CD14-positive monocyte (primary cell): ENCODE results near the gene CCL14. TPM values are rescaled to one million over a fixed set of nuclear protein-coding genes. Genes with fewer than 3 reads are reported as not detected.

ENCODE experiments used
- DNase-seq, 3 donors: peaks; one replicate each; pipeline ENCODE4 v3.0.0-alpha.2; 2011 to 2022
- H2AFZ ChIP-seq: 2 replicates; pipeline ENCODE4 v1.6.0; 2012; ENCODE audit warnings: mild to moderate bottlenecking, low read depth, low read length, inconsistent platforms; ENCODE audit not compliant: insufficient read depth, poor library complexity, severe bottlenecking
- H3K27ac ChIP-seq, 2 donors: 1 replicate in 1 of 2; 2 replicates in 1 of 2; pipeline ENCODE4 v1.5.1; 2012 to 2013; ENCODE audit warnings: low read length in 2 of 2, control low read depth in 1 of 2, inconsistent platforms in 1 of 2, low read depth in 1 of 2, mild to moderate bottlenecking in 1 of 2
- H3K27me3 ChIP-seq, 2 donors: one replicate each; pipeline versions ENCODE4 v1.6.0 to v1.6.1; 2011 to 2013; ENCODE audit warnings: low read length in 2 of 2; ENCODE audit not compliant: control insufficient read depth in 2 of 2, insufficient read depth in 2 of 2
- H3K36me3 ChIP-seq, 2 donors: replicated peaks in 1 of 2; 1 replicate in 1 of 2; 2 replicates in 1 of 2; pipeline versions ENCODE4 v1.5.1 to v1.6.1; 2012 to 2013; ENCODE audit warnings: low read length in 2 of 2, control low read depth in 1 of 2, inconsistent platforms in 1 of 2, mild to moderate bottlenecking in 1 of 2; ENCODE audit not compliant: insufficient read depth in 2 of 2, control insufficient read depth in 1 of 2
- H3K4me1 ChIP-seq, 2 donors: 1 replicate in 1 of 2; 2 replicates in 1 of 2; pipeline versions ENCODE4 v1.5.1 to v1.6.1; 2012 to 2013; ENCODE audit warnings: low read length in 2 of 2, control low read depth in 1 of 2, inconsistent platforms in 1 of 2, mild to moderate bottlenecking in 1 of 2, moderate library complexity in 1 of 2; ENCODE audit not compliant: insufficient read depth in 2 of 2, control insufficient read depth in 1 of 2
- H3K4me2 ChIP-seq: replicated peaks from 2 replicates; pipeline ENCODE3; 2012; ENCODE audit warnings: low read length, moderate library complexity, mild to moderate bottlenecking; ENCODE audit not compliant: poor library complexity, severe bottlenecking; ENCODE audit errors: extremely low read depth
- H3K4me3 ChIP-seq, 3 experiments: fragments of 200-600 bp in 1 of 3; sonication (generic) in 1 of 3; replicated peaks in 1 of 3; 1 replicate in 2 of 3; 2 replicates in 1 of 3; pipeline ENCODE4 v1.5.1; 2011 to 2013; ENCODE audit warnings: low read length in 3 of 3, mild to moderate bottlenecking in 3 of 3, control low read depth in 2 of 3, low read depth in 2 of 3, inconsistent platforms in 1 of 3, moderate library complexity in 1 of 3
- H3K79me2 ChIP-seq: 2 replicates; pipeline ENCODE4 v1.6.0; 2012; ENCODE audit warnings: mild to moderate bottlenecking, control low read depth, inconsistent platforms, low read length, moderate library complexity; ENCODE audit not compliant: insufficient read depth
- H3K9ac ChIP-seq: 2 replicates; pipeline ENCODE4 v1.6.0; 2017; ENCODE audit warnings: low read length, mild to moderate bottlenecking; ENCODE audit not compliant: insufficient read depth, poor library complexity, severe bottlenecking
- H3K9me3 ChIP-seq, 2 donors: replicated peaks in 1 of 2; 1 replicate in 1 of 2; 2 replicates in 1 of 2; pipeline versions ENCODE4 v1.5.1 to v1.6.1; 2012 to 2013; ENCODE audit warnings: low read length in 2 of 2, control low read depth in 1 of 2; ENCODE audit not compliant: control insufficient read depth in 1 of 2, insufficient read depth in 1 of 2
- H4K20me1 ChIP-seq: 2 replicates; pipeline ENCODE4 v1.6.0; 2012; ENCODE audit warnings: mild to moderate bottlenecking, low read length, control low read depth, moderate library complexity; ENCODE audit not compliant: insufficient read depth
- H3K27ac Mint-ChIP-seq, 7 donors: one replicate each; pipeline ENCODE4 v1.8.0; 2020; ENCODE audit warnings: mild to moderate bottlenecking in 7 of 7, mixed read lengths in 7 of 7, moderate library complexity in 6 of 7, inconsistent platforms in 2 of 7
- H3K27me3 Mint-ChIP-seq, 3 donors: one replicate each; pipeline ENCODE4 v1.8.0; 2021 to 2022; ENCODE audit warnings: low read depth in 3 of 3, mild to moderate bottlenecking in 3 of 3, mixed read lengths in 3 of 3, moderate library complexity in 3 of 3, inconsistent platforms in 1 of 3
- H3K36me3 Mint-ChIP-seq, 2 donors: one replicate each; pipeline ENCODE4 v1.8.0; 2020; ENCODE audit warnings: mixed read lengths in 2 of 2, inconsistent platforms in 1 of 2, mild to moderate bottlenecking in 1 of 2
- H3K4me1 Mint-ChIP-seq: one replicate; pipeline ENCODE4 v1.8.0; 2020; ENCODE audit warnings: mild to moderate bottlenecking, mixed read lengths
- H3K4me3 Mint-ChIP-seq, 2 donors: one replicate each; pipeline ENCODE4 v1.8.0; 2020; ENCODE audit warnings: mild to moderate bottlenecking in 2 of 2, mixed read lengths in 2 of 2, moderate library complexity in 1 of 2
- H3K9me3 Mint-ChIP-seq, 7 donors: one replicate each; pipeline ENCODE4 v1.8.0; 2020 to 2022; ENCODE audit warnings: mixed read lengths in 7 of 7, mild to moderate bottlenecking in 6 of 7, moderate library complexity in 6 of 7, inconsistent platforms in 2 of 7
- CTCF ChIP-seq: fragments of 200-600 bp; IDR thresholded peaks from one replicate; pipeline ENCODE4 v1.8.0; 2022; ENCODE audit warnings: antibody characterized with exemption, mild to moderate bottlenecking
- WGBS: methylation state at CpG from one replicate; pipeline ENCODE4 v1.1.5; 2013; ENCODE audit warnings: missing lambda C conversion rate; ENCODE audit not compliant: insufficient coverage; 5-methylcytosine and 5-hydroxymethylcytosine counted together
- intact Hi-C, 2 donors: fragments of 100-400 bp; cut with micrococcal nuclease; formaldehyde crosslinking; loops; one replicate each; pipeline versions ENCODE4 v1.15.0 to v1.15.1; 2023
- polyA plus RNA-seq, 3 donors: library from polyadenylated mRNA; depleted of rRNA in 1 of 3; unstranded in 2 of 3; stranded (reverse) in 1 of 3; fragments of 300-500 nt in 2 of 3; fragments of >200 nt in 1 of 3; fragmentation: Illumina TruSeq in 2 of 3; gene quantifications; 1 replicate in 2 of 3; 2 replicates in 1 of 3; pipeline ENCODE4 v1.2.3, GENCODE V29; 2012 to 2021

The CCL14 gene
- polyA plus RNA-seq, 3 donors: not detected

GRCh38 chr17:35969558-35970380 lies 16.8 kb downstream of the CCL14 start:
- DNase-seq: peak; percentile 56 to 71 (median 70)
- Histone ChIP-seq H3K36me3 (no peaks in the 10 kb centered on the region), H4K20me1 (no peaks in the 10 kb centered on the region), H3K9me3 (no peaks in the 10 kb centered on the region), H2AFZ (no peak overlapping the region), H3K79me2 (no peaks in the 10 kb centered on the region), H3K27ac (no peak overlapping the region), H3K4me3 (no peak overlapping the region), H3K27me3 (no peaks in the 10 kb centered on the region), H3K4me2 (no peak overlapping the region), H3K4me1 (no peaks in the 10 kb centered on the region), H3K9ac (no peak overlapping the region)
- TF ChIP-seq CTCF: peak; percentile 92
- peak overlapping the region in 3 of 7 donors; percentile 32 to 46 (median 43) for H3K27ac Mint-ChIP-seq
- intact Hi-C loops: loop anchor here (2.0 to 10.0 kb wide), 4 partner anchors 178 to 515 kb away; partner anchors contain the start of gene ZNHIT3 (in 1 of the 2)
- H3K27me3 Mint-ChIP-seq: peaks cover 5 to 7% (median 6%) of the 10 kb centered on the region in 3 donors
- H3K36me3 Mint-ChIP-seq: no peaks in the 10 kb centered on the region
- H3K9me3 Mint-ChIP-seq: no peaks in the 10 kb centered on the region
- H3K4me1 Mint-ChIP-seq: peaks cover 6% of the 10 kb centered on the region
- H3K4me3 Mint-ChIP-seq: no peak overlapping the region
- WGBS: 38% methylated on average over 5 of the region's 8 CpGs

- intact Hi-C loops: loop anchor here (2.0 to 5.0 kb wide), 2 partner anchors 179 to 180 kb away; no protein-coding TSS in a partner anchor
- Histone ChIP-seq H3K79me2 (no peaks in the 10 kb centered on the region), H3K36me3 (no peaks in the 10 kb centered on the region), H3K4me2 (no peak overlapping the region), H3K4me3 (no peak overlapping the region), H3K9ac (no peak overlapping the region), H3K27me3 (no peaks in the 10 kb centered on the region), H3K27ac (no peak overlapping the region), H3K9me3 (no peaks in the 10 kb centered on the region), H4K20me1 (no peaks in the 10 kb centered on the region), H3K4me1 (no peaks in the 10 kb centered on the region), H2AFZ (no peak overlapping the region)
- WGBS: 83% methylated on average over 7 of the region's 10 CpGs
- H3K27ac Mint-ChIP-seq: peak overlapping the region in 2 of 7 donors; percentile 20 to 42
- H3K27me3 Mint-ChIP-seq: peaks cover 6 to 10% (median 8%) of the 10 kb centered on the region in 3 donors
- DNase-seq: no peak
- TF ChIP-seq CTCF: no peak
- no peak overlapping the region for H3K4me3 Mint-ChIP-seq
- no peaks in the 10 kb centered on the region for H3K9me3 Mint-ChIP-seq
- H3K36me3 Mint-ChIP-seq: no peaks in the 10 kb centered on the region
- peaks cover 6% of the 10 kb centered on the region for H3K4me1 Mint-ChIP-seq
These were observed 17.9 kb downstream of the CCL14 start for GRCh38 chr17:35968520-35969054.
